NB4 (cell line): ENCODE measurements around the gene MAPRE2.

Experiments
- CTCF ChIP-seq: IDR thresholded peaks from one replicate; pipeline ENCODE4 v1.5.1; 2012; ENCODE audit warnings: low read depth, low read length
- POLR2A ChIP-seq: IDR thresholded peaks from 2 replicates; pipeline ENCODE4 v1.6.1; 2011; ENCODE audit warnings: mild to moderate bottlenecking; ENCODE audit not compliant: insufficient read length; ENCODE audit errors: extremely low read depth

GRCh38 chr18:35142275-35142615 lies 101.0 kb downstream of the MAPRE2 start:
- TF ChIP-seq POLR2A (no peak), CTCF (no peak)
